Neural crest cell (in vitro differentiated cells): ENCODE measurements around the gene PTPRO. TPM values are rescaled to one million over a fixed set of nuclear protein-coding genes. Genes with fewer than 3 reads are reported as not detected.

ENCODE experiments used
- DNase-seq: peaks from one replicate; pipeline ENCODE4 v3.0.0; 2021; ENCODE audit warnings: low read depth, mixed read lengths, low spot score
- H3K27ac Mint-ChIP-seq: one replicate; pipeline ENCODE4 v1.8.0; 2021; ENCODE audit warnings: mild to moderate bottlenecking, mixed read lengths; ENCODE audit not compliant: unreplicated experiment
- H3K27me3 Mint-ChIP-seq: 2 replicates; pipeline ENCODE4 v1.8.0; 2021; ENCODE audit warnings: low read depth, mild to moderate bottlenecking, mixed read lengths
- H3K36me3 Mint-ChIP-seq: 2 replicates; pipeline ENCODE4 v1.8.0; 2021; ENCODE audit warnings: low read depth, mild to moderate bottlenecking, mixed read lengths
- H3K4me1 Mint-ChIP-seq: 2 replicates; pipeline ENCODE4 v1.8.0; 2021; ENCODE audit warnings: mixed read lengths
- H3K4me3 Mint-ChIP-seq: one replicate; pipeline ENCODE4 v1.8.0; 2021; ENCODE audit warnings: mild to moderate bottlenecking, mixed read lengths
- H3K9me3 Mint-ChIP-seq: 2 replicates; pipeline ENCODE4 v1.8.0; 2021; ENCODE audit warnings: mixed read lengths
- total RNA-seq: library from RNA; stranded (reverse); gene quantifications from 2 replicates; pipeline ENCODE4 v1.2.1, GENCODE V29; 2021
- TF ChIP-seq, protein P1 (sequence below): fragments of 200-600 bp; sonication (generic); conservative IDR thresholded peaks from 2 replicates; pipeline ENCODE4 v1.5.0; 2021; ENCODE audit warnings: antibody characterized with exemption, mild to moderate bottlenecking

Gene PTPRO
- total RNA-seq, 1 donor from 2014 or later, result 3.1 TPM

DNA sequence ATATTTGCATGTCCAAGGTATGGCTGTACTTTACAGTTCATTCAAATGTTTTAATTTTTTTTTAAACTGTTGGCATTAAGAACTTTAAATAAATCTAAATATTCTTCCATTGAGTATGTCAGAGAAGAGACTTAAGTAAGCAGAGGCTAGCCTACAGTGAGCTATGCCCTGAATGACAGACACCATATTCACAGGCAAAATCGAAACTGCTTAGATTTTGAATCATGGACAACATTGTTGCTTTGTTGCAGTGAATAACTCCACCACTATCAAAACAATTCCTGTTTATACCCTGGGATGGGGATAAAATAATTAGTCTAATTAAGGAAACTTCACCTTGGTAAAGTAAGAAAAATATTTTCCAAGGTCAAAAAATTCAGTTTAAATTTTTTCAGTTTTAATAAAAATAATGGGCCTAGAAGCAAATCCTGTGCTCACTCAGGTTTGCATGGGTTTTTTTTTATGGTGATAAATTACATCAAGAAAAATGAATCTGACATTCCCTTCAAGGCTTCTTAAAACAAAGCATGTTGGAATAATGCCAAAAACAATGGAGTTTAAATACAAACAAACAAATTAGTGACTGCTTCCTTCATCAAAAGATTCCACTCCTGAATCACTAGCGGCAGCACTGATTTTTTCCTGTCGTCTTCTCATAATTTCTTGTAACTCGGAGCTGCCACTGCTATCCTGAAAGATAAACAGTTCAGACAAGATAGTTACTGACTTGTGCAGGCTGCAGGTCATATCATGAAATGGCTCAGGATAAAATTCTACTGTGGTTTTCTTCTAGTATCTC lies 298.6 kb downstream of the PTPRO start:
- Mint-ChIP-seq H3K9me3 (peaks cover 9% of the 10 kb centered on the region), H3K4me1 (peaks cover 19% of the 10 kb centered on the region), H3K27ac (no peak overlapping the region), H3K36me3 (peaks cover 34% of the 10 kb centered on the region), H3K4me3 (no peak overlapping the region), H3K27me3 (no peaks in the 10 kb centered on the region)
- TF ChIP-seq, protein P1, sequence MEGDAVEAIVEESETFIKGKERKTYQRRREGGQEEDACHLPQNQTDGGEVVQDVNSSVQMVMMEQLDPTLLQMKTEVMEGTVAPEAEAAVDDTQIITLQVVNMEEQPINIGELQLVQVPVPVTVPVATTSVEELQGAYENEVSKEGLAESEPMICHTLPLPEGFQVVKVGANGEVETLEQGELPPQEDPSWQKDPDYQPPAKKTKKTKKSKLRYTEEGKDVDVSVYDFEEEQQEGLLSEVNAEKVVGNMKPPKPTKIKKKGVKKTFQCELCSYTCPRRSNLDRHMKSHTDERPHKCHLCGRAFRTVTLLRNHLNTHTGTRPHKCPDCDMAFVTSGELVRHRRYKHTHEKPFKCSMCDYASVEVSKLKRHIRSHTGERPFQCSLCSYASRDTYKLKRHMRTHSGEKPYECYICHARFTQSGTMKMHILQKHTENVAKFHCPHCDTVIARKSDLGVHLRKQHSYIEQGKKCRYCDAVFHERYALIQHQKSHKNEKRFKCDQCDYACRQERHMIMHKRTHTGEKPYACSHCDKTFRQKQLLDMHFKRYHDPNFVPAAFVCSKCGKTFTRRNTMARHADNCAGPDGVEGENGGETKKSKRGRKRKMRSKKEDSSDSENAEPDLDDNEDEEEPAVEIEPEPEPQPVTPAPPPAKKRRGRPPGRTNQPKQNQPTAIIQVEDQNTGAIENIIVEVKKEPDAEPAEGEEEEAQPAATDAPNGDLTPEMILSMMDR, result no peak
- DNase-seq, result no peak

DNA sequence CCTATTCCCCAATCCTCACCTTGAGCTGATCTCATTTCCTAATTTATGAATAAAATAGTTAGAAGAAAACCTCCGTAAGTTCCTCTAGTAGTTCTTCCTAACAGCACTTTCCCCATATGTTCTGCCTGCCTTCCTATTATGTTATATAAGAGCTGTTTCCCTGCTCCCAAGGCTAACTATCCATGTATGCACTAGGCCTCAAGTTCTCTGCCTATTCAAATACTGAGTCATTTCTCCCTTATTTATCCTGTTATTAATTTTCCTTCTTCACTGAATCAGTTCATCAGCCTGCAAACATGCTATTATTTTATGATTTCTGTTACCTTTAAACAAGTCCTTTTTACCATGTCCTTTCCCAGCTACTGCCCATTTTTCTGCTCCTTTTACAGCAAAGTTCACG lies 302.8 kb downstream of the PTPRO start:
- H3K36me3 Mint-ChIP-seq, result peaks cover 16% of the 10 kb centered on the region
- no peaks in the 10 kb centered on the region for H3K27me3 Mint-ChIP-seq
- TF ChIP-seq, protein P1, result no peak
- no peak for DNase-seq
- H3K27ac Mint-ChIP-seq, result peak overlapping the region; percentile 8
- no peaks in the 10 kb centered on the region for H3K9me3 Mint-ChIP-seq
- H3K4me3 Mint-ChIP-seq, result no peak overlapping the region
- peaks cover 56% of the 10 kb centered on the region for H3K4me1 Mint-ChIP-seq

DNA sequence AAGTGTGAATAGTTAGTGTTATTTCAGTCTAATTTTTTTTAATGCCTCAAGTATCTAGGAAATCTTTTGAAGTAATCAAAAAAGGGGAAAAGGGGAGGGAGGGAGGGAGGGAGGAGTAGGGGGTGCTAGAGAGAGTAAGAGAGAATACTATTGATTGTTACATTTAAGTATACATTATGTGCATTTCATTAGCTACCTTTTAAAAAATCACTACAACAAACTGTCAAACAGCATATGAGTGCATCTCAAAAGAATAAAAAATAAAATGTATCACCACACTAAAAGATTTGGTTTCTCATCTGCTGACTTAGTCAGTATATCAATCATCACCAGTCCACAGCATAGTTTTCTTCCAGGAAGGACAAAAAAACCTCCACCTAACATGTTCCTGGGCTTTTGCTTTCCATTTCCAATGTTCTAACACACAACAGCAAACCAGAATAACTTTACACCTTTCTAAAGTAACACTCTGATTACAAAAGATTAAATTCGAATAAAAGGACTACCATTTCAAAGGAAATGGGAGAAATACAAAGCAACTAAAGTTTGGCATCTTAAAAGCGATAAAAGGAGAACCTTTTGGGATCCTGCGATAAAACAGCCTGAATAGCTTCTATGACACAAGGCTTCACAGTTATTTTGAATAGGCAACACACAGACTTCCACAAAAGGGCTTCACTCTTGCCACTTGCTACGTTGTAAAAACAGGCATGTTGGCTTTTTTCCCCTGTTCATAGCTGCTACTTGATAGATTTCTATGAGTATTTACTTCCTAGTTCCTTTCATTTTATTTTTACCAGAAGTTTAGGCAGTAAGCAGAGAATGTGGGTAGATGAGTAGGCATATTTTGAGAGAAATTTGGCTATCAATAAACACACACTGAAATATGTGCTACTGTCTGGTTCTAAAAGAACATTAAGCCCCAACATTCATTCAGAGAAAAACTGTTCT lies 306.0 kb downstream of the PTPRO start:
- Mint-ChIP-seq H3K27ac (peak overlapping the region; percentile 98), H3K4me1 (peaks cover 82% of the 10 kb centered on the region), H3K27me3 (no peaks in the 10 kb centered on the region), H3K9me3 (no peaks in the 10 kb centered on the region), H3K36me3 (peaks cover 15% of the 10 kb centered on the region), H3K4me3 (peak overlapping the region; percentile 77)
- TF ChIP-seq, protein P1, result no peak
- no peak for DNase-seq

DNA sequence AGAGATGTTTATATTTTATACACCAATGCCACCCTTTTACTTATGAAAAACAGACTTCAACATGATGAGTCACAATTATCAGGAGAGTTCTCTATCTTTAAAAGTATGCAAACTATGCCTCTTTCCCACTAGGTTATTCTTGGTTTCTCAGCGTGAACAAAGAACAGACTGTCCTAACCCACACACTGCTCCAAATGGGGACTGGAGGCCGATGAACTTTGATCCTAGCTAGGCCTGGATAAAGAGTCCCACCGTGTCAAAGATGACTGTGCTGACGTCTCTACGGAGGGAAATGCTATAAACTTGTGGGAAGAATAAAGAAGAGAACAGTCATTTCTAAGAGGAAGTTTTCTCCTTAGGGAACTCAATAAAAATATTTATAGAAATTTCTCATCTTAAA lies 306.8 kb downstream of the PTPRO start:
- DNase-seq, result peak; percentile 41
- peaks cover 15% of the 10 kb centered on the region for H3K36me3 Mint-ChIP-seq
- H3K9me3 Mint-ChIP-seq, result no peaks in the 10 kb centered on the region
- H3K27me3 Mint-ChIP-seq, result no peaks in the 10 kb centered on the region
- H3K4me3 Mint-ChIP-seq, result peak overlapping the region; percentile 68
- H3K27ac Mint-ChIP-seq, result peak overlapping the region; percentile 54
- TF ChIP-seq, protein P1, result no peak
- peaks cover 89% of the 10 kb centered on the region for H3K4me1 Mint-ChIP-seq

DNA sequence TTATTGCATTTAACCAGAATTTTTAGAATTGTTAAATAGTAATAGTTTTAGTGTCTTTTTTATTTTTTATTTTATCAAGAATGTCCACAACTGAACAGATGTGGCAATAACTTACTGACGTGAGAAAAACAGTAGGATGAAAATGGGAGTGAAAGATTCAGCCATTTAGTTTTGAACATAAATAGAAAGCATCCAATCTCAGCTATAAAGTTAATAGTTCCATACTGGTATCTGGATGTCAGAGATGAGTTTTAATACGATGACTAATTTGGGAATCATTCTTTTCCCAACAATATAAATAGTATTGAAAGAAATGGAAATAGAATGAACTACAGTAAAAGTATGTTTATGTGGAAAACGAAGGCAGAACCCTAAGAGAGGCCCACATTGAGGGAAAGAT lies 307.5 kb downstream of the PTPRO start:
- Mint-ChIP-seq H3K9me3 (no peaks in the 10 kb centered on the region), H3K4me3 (peak overlapping the region; percentile 44), H3K27me3 (no peaks in the 10 kb centered on the region), H3K27ac (peak overlapping the region; percentile 89), H3K36me3 (peaks cover 10% of the 10 kb centered on the region), H3K4me1 (peaks cover 84% of the 10 kb centered on the region)
- DNase-seq, result no peak
- TF ChIP-seq, protein P1, result no peak
